CD14-positive monocyte (primary cell): ENCODE results near the gene ZBTB14. TPM values are rescaled to one million over a fixed set of nuclear protein-coding genes. Genes with fewer than 3 reads are reported as not detected.

Experiments used
- DNase-seq, 3 donors: peaks; one replicate each; pipeline ENCODE4 v3.0.0-alpha.2; 2011 to 2022
- H2AFZ ChIP-seq: 2 replicates; pipeline ENCODE4 v1.6.0; 2012; ENCODE audit warnings: mild to moderate bottlenecking, low read depth, low read length, inconsistent platforms; ENCODE audit not compliant: insufficient read depth, poor library complexity, severe bottlenecking
- H3K27ac ChIP-seq, 2 donors: 1 replicate in 1 of 2; 2 replicates in 1 of 2; pipeline ENCODE4 v1.5.1; 2012 to 2013; ENCODE audit warnings: low read length in 2 of 2, control low read depth in 1 of 2, inconsistent platforms in 1 of 2, low read depth in 1 of 2, mild to moderate bottlenecking in 1 of 2
- H3K27me3 ChIP-seq, 2 donors: one replicate each; pipeline versions ENCODE4 v1.6.0 to v1.6.1; 2011 to 2013; ENCODE audit warnings: low read length in 2 of 2; ENCODE audit not compliant: control insufficient read depth in 2 of 2, insufficient read depth in 2 of 2
- H3K36me3 ChIP-seq, 2 donors: replicated peaks in 1 of 2; 1 replicate in 1 of 2; 2 replicates in 1 of 2; pipeline versions ENCODE4 v1.5.1 to v1.6.1; 2012 to 2013; ENCODE audit warnings: low read length in 2 of 2, control low read depth in 1 of 2, inconsistent platforms in 1 of 2, mild to moderate bottlenecking in 1 of 2; ENCODE audit not compliant: insufficient read depth in 2 of 2, control insufficient read depth in 1 of 2
- H3K4me1 ChIP-seq, 2 donors: 1 replicate in 1 of 2; 2 replicates in 1 of 2; pipeline versions ENCODE4 v1.5.1 to v1.6.1; 2012 to 2013; ENCODE audit warnings: low read length in 2 of 2, control low read depth in 1 of 2, inconsistent platforms in 1 of 2, mild to moderate bottlenecking in 1 of 2, moderate library complexity in 1 of 2; ENCODE audit not compliant: insufficient read depth in 2 of 2, control insufficient read depth in 1 of 2
- H3K4me2 ChIP-seq: replicated peaks from 2 replicates; pipeline ENCODE3; 2012; ENCODE audit warnings: low read length, moderate library complexity, mild to moderate bottlenecking; ENCODE audit not compliant: poor library complexity, severe bottlenecking; ENCODE audit errors: extremely low read depth
- H3K4me3 ChIP-seq, 3 experiments: fragments of 200-600 bp in 1 of 3; sonication (generic) in 1 of 3; replicated peaks in 1 of 3; 1 replicate in 2 of 3; 2 replicates in 1 of 3; pipeline ENCODE4 v1.5.1; 2011 to 2013; ENCODE audit warnings: low read length in 3 of 3, mild to moderate bottlenecking in 3 of 3, control low read depth in 2 of 3, low read depth in 2 of 3, inconsistent platforms in 1 of 3, moderate library complexity in 1 of 3
- H3K79me2 ChIP-seq: 2 replicates; pipeline ENCODE4 v1.6.0; 2012; ENCODE audit warnings: mild to moderate bottlenecking, control low read depth, inconsistent platforms, low read length, moderate library complexity; ENCODE audit not compliant: insufficient read depth
- H3K9ac ChIP-seq: 2 replicates; pipeline ENCODE4 v1.6.0; 2017; ENCODE audit warnings: low read length, mild to moderate bottlenecking; ENCODE audit not compliant: insufficient read depth, poor library complexity, severe bottlenecking
- H3K9me3 ChIP-seq, 2 donors: replicated peaks in 1 of 2; 1 replicate in 1 of 2; 2 replicates in 1 of 2; pipeline versions ENCODE4 v1.5.1 to v1.6.1; 2012 to 2013; ENCODE audit warnings: low read length in 2 of 2, control low read depth in 1 of 2; ENCODE audit not compliant: control insufficient read depth in 1 of 2, insufficient read depth in 1 of 2
- H4K20me1 ChIP-seq: 2 replicates; pipeline ENCODE4 v1.6.0; 2012; ENCODE audit warnings: mild to moderate bottlenecking, low read length, control low read depth, moderate library complexity; ENCODE audit not compliant: insufficient read depth
- H3K27ac Mint-ChIP-seq, 7 donors: one replicate each; pipeline ENCODE4 v1.8.0; 2020; ENCODE audit warnings: mild to moderate bottlenecking in 7 of 7, mixed read lengths in 7 of 7, moderate library complexity in 6 of 7, inconsistent platforms in 2 of 7
- H3K27me3 Mint-ChIP-seq, 3 donors: one replicate each; pipeline ENCODE4 v1.8.0; 2021 to 2022; ENCODE audit warnings: low read depth in 3 of 3, mild to moderate bottlenecking in 3 of 3, mixed read lengths in 3 of 3, moderate library complexity in 3 of 3, inconsistent platforms in 1 of 3
- H3K36me3 Mint-ChIP-seq, 2 donors: one replicate each; pipeline ENCODE4 v1.8.0; 2020; ENCODE audit warnings: mixed read lengths in 2 of 2, inconsistent platforms in 1 of 2, mild to moderate bottlenecking in 1 of 2
- H3K4me1 Mint-ChIP-seq: one replicate; pipeline ENCODE4 v1.8.0; 2020; ENCODE audit warnings: mild to moderate bottlenecking, mixed read lengths
- H3K4me3 Mint-ChIP-seq, 2 donors: one replicate each; pipeline ENCODE4 v1.8.0; 2020; ENCODE audit warnings: mild to moderate bottlenecking in 2 of 2, mixed read lengths in 2 of 2, moderate library complexity in 1 of 2
- H3K9me3 Mint-ChIP-seq, 7 donors: one replicate each; pipeline ENCODE4 v1.8.0; 2020 to 2022; ENCODE audit warnings: mixed read lengths in 7 of 7, mild to moderate bottlenecking in 6 of 7, moderate library complexity in 6 of 7, inconsistent platforms in 2 of 7
- CTCF ChIP-seq: fragments of 200-600 bp; IDR thresholded peaks from one replicate; pipeline ENCODE4 v1.8.0; 2022; ENCODE audit warnings: antibody characterized with exemption, mild to moderate bottlenecking
- WGBS: methylation state at CpG from one replicate; pipeline ENCODE4 v1.1.5; 2013; ENCODE audit warnings: missing lambda C conversion rate; ENCODE audit not compliant: insufficient coverage; 5-methylcytosine and 5-hydroxymethylcytosine counted together
- intact Hi-C, 2 donors: fragments of 100-400 bp; cut with micrococcal nuclease; formaldehyde crosslinking; loops; one replicate each; pipeline versions ENCODE4 v1.15.0 to v1.15.1; 2023
- polyA plus RNA-seq, 3 donors: library from polyadenylated mRNA; depleted of rRNA in 1 of 3; unstranded in 2 of 3; stranded (reverse) in 1 of 3; fragments of 300-500 nt in 2 of 3; fragments of >200 nt in 1 of 3; fragmentation: Illumina TruSeq in 2 of 3; gene quantifications; 1 replicate in 2 of 3; 2 replicates in 1 of 3; pipeline ENCODE4 v1.2.3, GENCODE V29; 2012 to 2021

ZBTB14 gene
- polyA plus RNA-seq, 3 donors = 6.8 to 10.0 (median 7.5) TPM

- Histone ChIP-seq H3K9ac (no peak overlapping the region), H3K9me3 (peaks cover 10 to 11% of the 10 kb centered on the region in 2 donors), H3K4me1 (no peaks in the 10 kb centered on the region), H2AFZ (no peak overlapping the region), H3K79me2 (no peaks in the 10 kb centered on the region), H3K4me2 (no peak overlapping the region), H3K27ac (no peak overlapping the region), H4K20me1 (no peaks in the 10 kb centered on the region), H3K36me3 (no peaks in the 10 kb centered on the region), H3K4me3 (no peak overlapping the region), H3K27me3 (no peaks in the 10 kb centered on the region)
- no peak for DNase-seq
- Mint-ChIP-seq H3K4me1 (no peaks in the 10 kb centered on the region), H3K36me3 (no peaks in the 10 kb centered on the region), H3K9me3 (peaks cover 13 to 30% (median 16%) of the 10 kb centered on the region in 7 donors), H3K4me3 (no peak overlapping the region), H3K27ac (no peak overlapping the region), H3K27me3 (peaks cover 1 to 10% (median 2%) of the 10 kb centered on the region in 3 donors)
- TF ChIP-seq CTCF = no peak
- WGBS = no CpG with 5 or more reads among the region's 1 CpG
- intact Hi-C loops = no loop called here
These were observed 19.7 kb downstream of the ZBTB14 start for GRCh38 chr18:5275872-5276271.

- H3K4me3 ChIP-seq = no peak overlapping the region
- H3K9me3 ChIP-seq = peaks cover 5 to 10% of the 10 kb centered on the region in 2 donors
- H3K27me3 Mint-ChIP-seq = peaks cover 4 to 6% (median 5%) of the 10 kb centered on the region in 3 donors
- no peak for DNase-seq
- H3K79me2 ChIP-seq = no peaks in the 10 kb centered on the region
- H3K36me3 ChIP-seq = no peaks in the 10 kb centered on the region
- H3K9ac ChIP-seq = no peak overlapping the region
- H4K20me1 ChIP-seq = no peaks in the 10 kb centered on the region
- no peak for TF ChIP-seq CTCF
- no peak overlapping the region for H2AFZ ChIP-seq
- H3K4me1 ChIP-seq = no peaks in the 10 kb centered on the region
- no peak overlapping the region for H3K27ac Mint-ChIP-seq
- intact Hi-C loops = no loop called here
- H3K36me3 Mint-ChIP-seq = no peaks in the 10 kb centered on the region
- H3K4me3 Mint-ChIP-seq = no peak overlapping the region
- H3K9me3 Mint-ChIP-seq = peaks cover 15 to 27% (median 23%) of the 10 kb centered on the region in 7 donors
- no peaks in the 10 kb centered on the region for H3K4me1 Mint-ChIP-seq
- H3K4me2 ChIP-seq = no peak overlapping the region
- no peaks in the 10 kb centered on the region for H3K27me3 ChIP-seq
- H3K27ac ChIP-seq = no peak overlapping the region
These were observed 26.7 kb downstream of the ZBTB14 start for GRCh38 chr18:5268874-5269273.
